NCI-H69 (cell line): ENCODE measurements around the gene VTI1A.
"Not testable (repeated sequence)": the region's sequence is repeated elsewhere in the genome, so short reads cannot be mapped to it uniquely, and the experiment has no call there.

ENCODE experiments used
- DNase-seq: peaks from one replicate; lab custom pipeline; 2025; lab: John Stamatoyannopoulos, UW

The VTI1A gene

DNA sequence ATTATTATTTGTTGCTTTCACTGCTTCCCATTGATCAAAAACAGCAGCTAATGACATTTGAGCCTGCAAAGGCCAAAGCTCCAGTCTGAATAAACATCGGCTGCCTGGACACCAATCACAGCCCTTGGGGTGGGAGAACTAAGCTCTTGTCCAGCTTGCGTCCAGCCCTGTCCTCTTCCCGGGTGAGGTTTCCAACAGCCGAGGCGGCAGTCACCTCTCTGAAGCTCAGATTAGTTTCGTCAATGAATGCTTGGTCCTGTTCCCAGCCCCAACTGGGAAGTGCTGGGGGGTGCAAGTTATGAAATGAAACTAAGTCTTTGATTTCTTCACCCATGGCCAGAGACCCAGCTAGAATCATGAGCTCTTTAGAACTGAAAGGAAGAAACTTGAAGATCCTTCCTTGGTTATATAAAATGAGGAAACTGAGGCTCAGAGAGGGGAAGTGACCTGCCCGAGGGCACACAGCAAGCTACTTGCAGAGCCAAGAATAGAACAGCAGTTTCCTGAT lies 389.0 kb downstream of the VTI1A start:
- DNase-seq: no peak

DNA sequence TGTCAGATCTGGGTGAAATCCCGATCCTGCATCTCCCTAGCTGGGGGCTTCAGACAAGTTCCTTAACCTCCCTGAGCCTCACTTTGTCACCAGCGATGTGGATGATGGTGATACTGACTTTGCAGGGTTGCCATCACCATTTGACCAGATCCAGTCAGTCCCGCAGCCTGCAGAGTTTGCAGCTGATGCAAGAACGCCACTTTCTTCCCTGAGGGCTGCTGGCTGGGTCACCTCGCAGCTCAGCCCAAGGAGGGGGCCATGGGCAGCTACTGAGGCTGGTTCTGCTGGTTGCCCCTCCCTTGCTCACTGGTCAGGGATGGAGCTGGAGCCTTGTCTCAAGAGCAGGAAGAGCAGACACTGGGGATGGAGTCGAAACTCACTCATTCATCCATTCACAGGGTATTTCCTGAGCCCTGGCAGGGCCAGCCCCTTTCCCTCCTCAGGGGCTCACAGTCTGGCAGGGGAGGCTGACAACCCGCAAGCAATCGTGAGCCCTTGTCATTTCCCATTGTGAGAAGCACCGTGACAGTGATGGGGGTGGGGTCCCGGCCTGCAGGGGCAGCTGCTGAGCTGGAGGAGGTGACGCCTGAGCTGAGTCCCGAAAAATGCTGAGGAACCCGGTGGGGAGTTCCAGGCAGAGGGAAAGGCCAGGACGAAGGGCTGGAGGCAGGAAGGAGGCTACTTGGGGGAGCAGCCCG lies 391.9 kb downstream of the VTI1A start:
- no peak for DNase-seq

DNA sequence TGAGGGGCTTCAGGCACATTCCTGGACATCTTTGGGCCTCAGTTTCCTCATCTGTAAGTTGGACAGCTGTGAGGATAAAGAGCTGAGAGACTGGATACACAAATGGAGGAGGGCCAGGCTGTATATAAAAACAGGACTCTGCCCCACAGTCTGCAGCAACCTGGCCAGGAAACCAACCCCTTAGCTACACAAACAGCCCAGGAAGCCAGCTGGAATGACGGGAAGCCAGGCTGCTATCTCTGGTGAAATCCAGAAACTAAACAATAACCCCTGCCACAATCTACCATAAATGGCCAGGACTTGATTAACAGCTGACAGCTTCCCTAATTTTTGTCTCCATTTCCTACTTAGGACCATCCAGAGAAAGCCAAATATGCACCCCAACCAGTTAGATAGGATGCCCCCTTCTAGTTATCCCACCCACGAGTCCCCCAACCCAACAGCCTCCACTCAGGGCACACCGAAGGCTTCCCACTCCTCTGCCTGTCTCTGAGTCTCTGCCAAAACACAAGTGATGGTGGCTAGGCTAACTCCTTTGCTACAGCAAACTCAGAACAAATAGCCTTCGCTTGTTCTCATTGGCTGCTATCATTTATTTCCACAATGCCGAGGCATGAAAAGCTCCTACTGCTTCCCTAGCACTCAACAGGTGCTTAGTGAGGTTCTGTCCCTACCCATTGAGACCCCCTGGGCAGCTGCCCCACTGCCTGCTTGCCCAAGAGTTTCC lies 393.1 kb downstream of the VTI1A start:
- no peak for DNase-seq

GRCh38 chr10:112841549-112841948 lies 394.5 kb downstream of the VTI1A start:
- DNase-seq: no peak

- DNase-seq: no peak
Observed at GRCh38 chr10:112842832-112843360, 395.9 kb downstream of the VTI1A start.

GRCh38 chr10:112843623-112844022 lies 396.6 kb downstream of the VTI1A start:
- DNase-seq: no peak

DNA sequence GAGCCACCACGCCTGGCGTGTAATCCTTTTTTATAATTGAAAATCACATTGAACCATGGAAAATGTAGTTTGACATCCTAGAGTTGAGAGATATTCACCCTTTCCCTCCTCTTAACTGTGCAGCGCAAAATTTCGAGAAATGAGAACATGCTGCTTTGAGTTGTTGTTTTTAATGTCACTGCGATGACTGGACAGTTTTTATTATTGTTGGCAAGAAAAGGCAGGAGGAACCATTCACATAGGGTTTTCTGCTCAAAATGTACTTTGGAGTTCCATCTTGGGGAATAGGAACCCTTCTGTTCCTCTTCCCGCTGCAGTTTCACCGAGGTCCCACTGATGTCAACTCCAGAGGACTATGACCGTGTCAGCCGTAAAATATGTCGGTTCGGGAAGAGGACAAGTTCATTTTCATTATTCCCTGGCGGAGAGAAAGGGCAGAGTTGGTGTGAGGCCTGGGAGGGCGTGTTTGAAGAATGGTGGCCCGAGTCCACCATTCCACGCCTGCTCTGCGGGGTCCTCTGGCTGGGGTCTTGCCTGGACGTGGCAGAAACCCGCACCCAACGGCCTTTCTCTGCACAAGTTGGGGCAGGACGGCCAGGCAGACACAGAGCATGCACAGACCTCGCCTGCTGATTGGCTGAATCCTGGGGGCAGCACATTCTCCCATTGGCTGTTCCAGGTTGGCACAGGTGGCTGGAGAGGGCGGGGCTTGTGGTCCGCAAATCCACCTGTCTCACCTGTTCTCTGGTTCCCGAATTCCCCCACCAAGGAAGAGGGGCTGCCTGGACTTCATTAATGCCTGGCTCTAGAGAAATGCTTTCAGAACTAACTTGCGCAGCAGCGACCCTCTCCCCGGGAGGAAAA lies 397.9 kb downstream of the VTI1A start:
- no peak for DNase-seq

DNA sequence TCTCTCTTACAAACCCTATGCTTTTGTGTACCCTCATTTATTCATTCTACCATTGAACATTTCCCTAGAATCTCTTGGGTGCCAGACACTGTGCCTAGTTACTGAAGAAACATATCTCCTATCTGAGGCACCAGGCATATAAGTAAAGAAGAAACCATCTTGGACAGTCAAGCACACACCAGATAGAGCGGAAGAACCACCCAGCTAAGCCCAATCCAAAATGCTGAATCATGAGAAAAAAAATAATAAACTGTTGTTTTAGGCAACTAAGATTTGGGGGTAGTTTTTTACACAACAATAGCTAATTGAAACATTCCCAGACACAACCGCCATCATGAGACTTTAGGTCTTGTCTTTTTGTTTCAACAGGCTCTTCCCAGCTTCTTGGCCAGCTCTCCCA lies 400.8 kb downstream of the VTI1A start:
- DNase-seq: no peak

- no peak for DNase-seq
Observed at GRCh38 chr10:112848228-112848627, 401.2 kb downstream of the VTI1A start.

GRCh38 chr10:112848868-112849430 lies 401.9 kb downstream of the VTI1A start:
- DNase-seq: no peak

- no peak for DNase-seq
Observed at GRCh38 chr10:112849546-112849945, 402.5 kb downstream of the VTI1A start.

DNA sequence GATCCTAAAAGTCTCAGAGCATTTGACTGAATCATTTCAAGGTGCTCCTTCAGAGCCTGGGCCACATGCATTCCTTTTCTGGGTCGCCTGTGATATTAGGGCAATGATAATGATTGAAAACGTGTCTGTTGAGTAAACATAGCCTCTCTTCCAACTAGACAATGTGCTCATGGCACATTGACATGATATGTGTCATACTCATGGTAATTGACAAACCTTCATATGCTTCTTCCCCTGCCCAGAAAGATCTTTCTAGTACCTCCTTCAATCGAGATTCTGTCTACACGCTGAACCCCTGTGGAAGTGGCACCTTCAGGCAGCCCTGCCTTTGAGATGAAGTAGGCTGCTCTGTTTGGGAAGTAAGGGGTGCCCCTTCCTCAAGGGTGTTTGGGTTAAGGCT lies 404.2 kb downstream of the VTI1A start:
- no peak for DNase-seq

DNA sequence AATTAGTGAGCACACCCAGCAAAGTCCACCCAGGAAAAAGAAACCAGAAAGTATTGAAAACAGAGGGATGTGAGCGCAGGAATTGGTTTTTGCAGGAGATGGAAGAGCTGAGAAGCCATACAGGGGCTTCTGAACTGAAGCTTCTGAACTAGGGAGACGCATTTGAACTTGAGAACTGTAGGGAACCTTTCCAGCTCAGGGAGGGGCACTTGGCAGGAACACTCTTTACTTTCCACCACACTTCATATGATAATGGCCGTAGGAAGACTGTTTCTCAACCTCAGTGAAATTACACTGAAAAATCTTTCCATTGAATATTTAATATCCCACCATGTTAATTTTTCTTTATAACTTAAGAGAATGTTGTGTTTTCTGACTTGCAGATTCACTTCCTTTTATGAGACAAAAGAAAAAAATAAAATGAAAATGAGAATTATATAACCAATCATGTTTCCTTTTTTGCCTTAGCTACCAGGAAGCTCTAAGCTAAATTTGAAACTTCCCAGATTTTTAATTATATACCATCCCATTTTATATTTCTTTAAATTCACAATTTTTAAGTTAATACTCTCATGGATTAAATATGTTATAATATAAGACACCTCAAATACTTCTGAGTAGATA lies 404.7 kb downstream of the VTI1A start:
- DNase-seq: no peak

DNA sequence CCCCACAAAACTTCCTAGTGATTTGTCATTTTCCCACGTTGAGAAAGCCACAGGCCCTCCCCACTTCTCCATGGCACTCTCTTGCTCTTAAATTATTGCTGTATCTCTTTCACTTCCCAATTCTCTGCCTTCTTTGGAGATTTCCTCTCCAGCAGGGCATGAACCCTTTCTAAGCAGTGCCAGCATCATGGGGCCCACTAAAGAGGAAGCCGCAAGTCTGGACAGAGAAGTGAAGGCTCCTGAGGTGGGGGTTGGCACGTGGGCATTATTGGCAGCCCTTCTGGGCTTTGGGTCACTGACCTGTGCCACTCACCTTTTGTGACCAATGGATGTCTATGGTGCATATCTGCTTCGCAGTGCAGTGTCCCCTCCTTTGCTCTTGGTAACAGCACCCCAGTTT lies 405.3 kb downstream of the VTI1A start:
- DNase-seq: no peak

- DNase-seq: peak; percentile 63
Observed at GRCh38 chr10:112855134-112855533, 408.1 kb downstream of the VTI1A start.

- no peak for DNase-seq
Observed at GRCh38 chr10:112857493-112857892, 410.5 kb downstream of the VTI1A start.

GRCh38 chr10:112858986-112859651 lies 412.1 kb downstream of the VTI1A start:
- no peak for DNase-seq

- no peak for DNase-seq
Observed at GRCh38 chr10:112859793-112860192, 412.8 kb downstream of the VTI1A start.

DNA sequence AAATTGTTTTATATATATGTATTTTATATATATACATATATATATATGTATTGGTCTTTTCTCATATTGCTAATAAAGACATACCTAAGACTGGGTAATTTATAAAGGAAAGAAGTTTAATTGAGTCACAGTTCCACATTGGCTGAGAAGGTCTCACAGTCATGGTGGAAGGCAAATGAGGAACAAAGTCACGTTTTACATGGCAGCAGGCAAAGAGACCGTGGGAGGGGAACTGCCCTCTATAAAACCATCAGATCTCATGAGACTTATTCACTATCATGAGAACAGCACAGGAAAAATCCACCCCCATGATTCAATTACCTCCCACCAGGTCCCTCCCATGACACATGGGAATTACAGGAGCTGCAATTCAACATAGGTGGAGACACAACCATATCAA lies 416.4 kb downstream of the VTI1A start:
- DNase-seq: not testable (repeated sequence)
